ENCODE results near the gene KLHL42. TPM values are rescaled to one million over a fixed set of nuclear protein-coding genes. Genes with fewer than 3 reads are reported as not detected.
A peak's percentile ranks its signal among the peaks of the same experiment; 100 is the strongest.
"Not testable (repeated sequence)": the region's sequence is repeated elsewhere in the genome, so short reads cannot be mapped to it uniquely, and the experiment has no call there.

Gene KLHL42
- 25.0 TPM for total RNA-seq
- long read RNA-seq, full-length matches to known transcripts, result 39 of 61 reads
- long read RNA-seq, partial matches to known transcripts, result 3 of 61 reads
- long read RNA-seq, other reads (novel, unspliced or antisense), result 19 of 61 reads

- peak; percentile 93 for ATAC-seq
- TF ChIP-seq CTCF (IDR thresholded peaks at IDR 0.05), result peak; percentile 18
- DNase-seq, result peak; percentile 87
- intact Hi-C loops (cut with DNase I), result no loop called here
- Histone ChIP-seq H3K4me1 (peaks cover 20% of the 10 kb centered on the region), H3K36me3 (no peaks in the 10 kb centered on the region), H3K9me3 (no peaks in the 10 kb centered on the region), H3K4me3 (peak within 1 kb of the TSS; percentile 90), H3K27me3 (no peaks in the 10 kb centered on the region), H3K27ac (peak within 1 kb of the TSS; percentile 82)
Measured at GRCh38 chr12:27779920-27780611, at the start of gene KLHL42, which contains the start of gene MANSC4. Gene KLHL42 (plus strand): TSS chr12:27780233. CDS start chr12:27780331, 98 bp downstream. Gene MANSC4 (minus strand): TSS chr12:27780236. CDS start chr12:27771276, 8,960 bp downstream.

GRCh38 chr12:27732281-27732680 is 47.8 kb upstream of the KLHL42 start:
- ATAC-seq (no peak), DNase-seq (no peak)
- Histone ChIP-seq H3K36me3 (peaks cover 63% of the 10 kb centered on the region), H3K27me3 (no peaks in the 10 kb centered on the region), H3K4me1 (no peaks in the 10 kb centered on the region), H3K27ac (no peak overlapping the region), H3K4me3 (no peak overlapping the region), H3K9me3 (no peaks in the 10 kb centered on the region)
- intact Hi-C loops (cut with DNase I), result loop anchor here (10.0 kb wide), 1 partner anchor 203 kb away; no protein-coding TSS in a partner anchor
- no peak for TF ChIP-seq CTCF (IDR thresholded peaks at IDR 0.05)

GRCh38 chr12:27733052-27733656 is 46.9 kb upstream of the KLHL42 start:
- H3K4me3 ChIP-seq, result no peak overlapping the region
- DNase-seq, result no peak
- H3K4me1 ChIP-seq, result no peaks in the 10 kb centered on the region
- no peaks in the 10 kb centered on the region for H3K9me3 ChIP-seq
- ATAC-seq, result peak; percentile 78
- intact Hi-C loops (cut with DNase I), result loop anchor here (10.0 kb wide), 1 partner anchor 202 kb away; no protein-coding TSS in a partner anchor
- no peaks in the 10 kb centered on the region for H3K27me3 ChIP-seq
- no peak overlapping the region for H3K27ac ChIP-seq
- peak; percentile 78 for TF ChIP-seq CTCF (IDR thresholded peaks at IDR 0.05)
- peaks cover 70% of the 10 kb centered on the region for H3K36me3 ChIP-seq

- no peak for TF ChIP-seq CTCF (IDR thresholded peaks at IDR 0.05)
- no peak for ATAC-seq
- no peak for DNase-seq
- Histone ChIP-seq H3K27ac (no peak overlapping the region), H3K4me1 (no peaks in the 10 kb centered on the region), H3K27me3 (no peaks in the 10 kb centered on the region), H3K9me3 (no peaks in the 10 kb centered on the region), H3K36me3 (peaks cover 77% of the 10 kb centered on the region), H3K4me3 (no peak overlapping the region)
- intact Hi-C loops (cut with DNase I), result loop anchor here (10.0 kb wide), 1 partner anchor 201 kb away; no protein-coding TSS in a partner anchor
Measured at GRCh38 chr12:27733791-27734190, 46.2 kb upstream of the KLHL42 start.

GRCh38 chr12:27734321-27734720 is 45.7 kb upstream of the KLHL42 start:
- DNase-seq, ATAC-seq, H3K27me3 ChIP-seq, H3K4me1 ChIP-seq, H3K4me3 ChIP-seq, H3K9me3 ChIP-seq, H3K27ac ChIP-seq: not testable (repeated sequence)
- H3K36me3 ChIP-seq, result peaks cover 80% of the 10 kb centered on the region
- intact Hi-C loops (cut with DNase I), result loop anchor here (10.0 kb wide), 1 partner anchor 200 kb away; no protein-coding TSS in a partner anchor

- H3K4me3 ChIP-seq, result no peak overlapping the region
- no peaks in the 10 kb centered on the region for H3K27me3 ChIP-seq
- no peaks in the 10 kb centered on the region for H3K9me3 ChIP-seq
- peaks cover 23% of the 10 kb centered on the region for H3K36me3 ChIP-seq
- intact Hi-C loops (cut with DNase I), result no loop called here
- no peak for TF ChIP-seq CTCF (IDR thresholded peaks at IDR 0.05)
- ATAC-seq, result no peak
- DNase-seq, result no peak
- H3K27ac ChIP-seq, result no peak overlapping the region
- H3K4me1 ChIP-seq, result peaks cover 9% of the 10 kb centered on the region
Measured at GRCh38 chr12:27743601-27744000, 36.4 kb upstream of the KLHL42 start.

- H3K9me3 ChIP-seq; intact Hi-C loops (cut with DNase I); H3K4me3 ChIP-seq; H3K4me1 ChIP-seq; ATAC-seq; H3K27me3 ChIP-seq; DNase-seq; H3K36me3 ChIP-seq; H3K27ac ChIP-seq: not testable (repeated sequence)
Measured at GRCh38 chr12:27745734-27746133, 34.3 kb upstream of the KLHL42 start.
